ENCODE results near the gene MOB1A. TPM values are rescaled to one million over a fixed set of nuclear protein-coding genes. Genes with fewer than 3 reads are reported as not detected.

Gene MOB1A
- total and polyA plus RNA-seq, 7 donors = 13.6 to 71.2 (median 28.8) TPM

GRCh38 chr2:74223941-74224770 is 45.5 kb upstream of the MOB1A start:
- ATAC-seq = no peak
- intact Hi-C loops (cut with DNase I) = no loop called here
- Histone ChIP-seq H3K27ac (no peak overlapping the region), H3K9me3 (no peaks in the 10 kb centered on the region), H3K4me1 (peaks cover 15% of the 10 kb centered on the region), H3K27me3 (ENCODE audit: insufficient read depth in 3 of 3, low read length in 2 of 3) (no peaks in the 10 kb centered on the region), H3K36me3 (ENCODE audit: insufficient read depth in 1 of 2, low read depth in 1 of 2) (no peaks in the 10 kb centered on the region), H3K4me3 (no peak overlapping the region)
- 93 to 94% (median 93%) methylated on average over 8 of the region's 8 CpGs for WGBS, 3 donors
- TF ChIP-seq CTCF (IDR thresholded peaks at IDR 0.05) = no peak
- no peak for DNase-seq

GRCh38 chr2:74222300-74222650 is 43.6 kb upstream of the MOB1A start:
- no peaks in the 10 kb centered on the region for H3K27me3 ChIP-seq (ENCODE audit: insufficient read depth in 3 of 3, low read length in 2 of 3)
- H3K36me3 ChIP-seq (ENCODE audit: insufficient read depth in 1 of 2, low read depth in 1 of 2) = peaks cover 0 to 13% of the 10 kb centered on the region in 2 donors
- WGBS, 3 donors = 94 to 98% (median 94%) methylated on average over 6 of the region's 6 CpGs
- H3K27ac ChIP-seq = no peak overlapping the region
- intact Hi-C loops (cut with DNase I) = no loop called here
- no peaks in the 10 kb centered on the region for H3K9me3 ChIP-seq
- ATAC-seq = no peak
- no peak overlapping the region for H3K4me3 ChIP-seq
- no peak for DNase-seq
- H3K4me1 ChIP-seq = peaks cover 14% of the 10 kb centered on the region
- no peak for TF ChIP-seq CTCF (IDR thresholded peaks at IDR 0.05)

- no peak overlapping the region for H3K4me3 ChIP-seq
- DNase-seq (no peak), ATAC-seq (no peak)
- intact Hi-C loops (cut with DNase I) = no loop called here
- no peak for TF ChIP-seq CTCF (IDR thresholded peaks at IDR 0.05)
- WGBS, 3 donors = 81 to 91% (median 81%) methylated on average over 6 of the region's 6 CpGs
- H3K36me3 ChIP-seq (ENCODE audit: insufficient read depth in 1 of 2, low read depth in 1 of 2) = peaks cover 0 to 18% of the 10 kb centered on the region in 2 donors
- H3K4me1 ChIP-seq = peaks cover 8% of the 10 kb centered on the region
- H3K27ac ChIP-seq = no peak overlapping the region
- no peaks in the 10 kb centered on the region for H3K9me3 ChIP-seq
- H3K27me3 ChIP-seq (ENCODE audit: insufficient read depth in 3 of 3, low read length in 2 of 3) = no peaks in the 10 kb centered on the region
These were observed 43.1 kb upstream of the MOB1A start for GRCh38 chr2:74221604-74222299.

GRCh38 chr2:74221091-74221490 is 42.4 kb upstream of the MOB1A start:
- TF ChIP-seq CTCF (IDR thresholded peaks at IDR 0.05) = no peak
- DNase-seq (no peak), ATAC-seq (no peak)
- Histone ChIP-seq H3K36me3 (ENCODE audit: insufficient read depth in 1 of 2, low read depth in 1 of 2) (peaks cover 0 to 24% of the 10 kb centered on the region in 2 donors), H3K4me1 (peaks cover 7% of the 10 kb centered on the region), H3K4me3 (no peak overlapping the region), H3K27ac (no peak overlapping the region), H3K27me3 (ENCODE audit: insufficient read depth in 3 of 3, low read length in 2 of 3) (no peaks in the 10 kb centered on the region), H3K9me3 (no peaks in the 10 kb centered on the region)
- intact Hi-C loops (cut with DNase I) = no loop called here
- 95 to 99% (median 96%) methylated on average over 6 of the region's 6 CpGs for WGBS, 3 donors
